GM12801 (cell line): ENCODE measurements around the gene EGLN1.

Source experiments
- TF ChIP-seq, protein P1 (sequence below): IDR thresholded peaks from one replicate; pipeline ENCODE4 v1.5.1; 2011; ENCODE audit warnings: control low read depth; ENCODE audit not compliant: insufficient read length; ENCODE audit errors: extremely low read depth

Gene EGLN1

GRCh38 chr1:231340328-231341013, 81.6 kb downstream of the EGLN1 start:
- TF ChIP-seq, protein P1, sequence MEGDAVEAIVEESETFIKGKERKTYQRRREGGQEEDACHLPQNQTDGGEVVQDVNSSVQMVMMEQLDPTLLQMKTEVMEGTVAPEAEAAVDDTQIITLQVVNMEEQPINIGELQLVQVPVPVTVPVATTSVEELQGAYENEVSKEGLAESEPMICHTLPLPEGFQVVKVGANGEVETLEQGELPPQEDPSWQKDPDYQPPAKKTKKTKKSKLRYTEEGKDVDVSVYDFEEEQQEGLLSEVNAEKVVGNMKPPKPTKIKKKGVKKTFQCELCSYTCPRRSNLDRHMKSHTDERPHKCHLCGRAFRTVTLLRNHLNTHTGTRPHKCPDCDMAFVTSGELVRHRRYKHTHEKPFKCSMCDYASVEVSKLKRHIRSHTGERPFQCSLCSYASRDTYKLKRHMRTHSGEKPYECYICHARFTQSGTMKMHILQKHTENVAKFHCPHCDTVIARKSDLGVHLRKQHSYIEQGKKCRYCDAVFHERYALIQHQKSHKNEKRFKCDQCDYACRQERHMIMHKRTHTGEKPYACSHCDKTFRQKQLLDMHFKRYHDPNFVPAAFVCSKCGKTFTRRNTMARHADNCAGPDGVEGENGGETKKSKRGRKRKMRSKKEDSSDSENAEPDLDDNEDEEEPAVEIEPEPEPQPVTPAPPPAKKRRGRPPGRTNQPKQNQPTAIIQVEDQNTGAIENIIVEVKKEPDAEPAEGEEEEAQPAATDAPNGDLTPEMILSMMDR: no peak

DNA sequence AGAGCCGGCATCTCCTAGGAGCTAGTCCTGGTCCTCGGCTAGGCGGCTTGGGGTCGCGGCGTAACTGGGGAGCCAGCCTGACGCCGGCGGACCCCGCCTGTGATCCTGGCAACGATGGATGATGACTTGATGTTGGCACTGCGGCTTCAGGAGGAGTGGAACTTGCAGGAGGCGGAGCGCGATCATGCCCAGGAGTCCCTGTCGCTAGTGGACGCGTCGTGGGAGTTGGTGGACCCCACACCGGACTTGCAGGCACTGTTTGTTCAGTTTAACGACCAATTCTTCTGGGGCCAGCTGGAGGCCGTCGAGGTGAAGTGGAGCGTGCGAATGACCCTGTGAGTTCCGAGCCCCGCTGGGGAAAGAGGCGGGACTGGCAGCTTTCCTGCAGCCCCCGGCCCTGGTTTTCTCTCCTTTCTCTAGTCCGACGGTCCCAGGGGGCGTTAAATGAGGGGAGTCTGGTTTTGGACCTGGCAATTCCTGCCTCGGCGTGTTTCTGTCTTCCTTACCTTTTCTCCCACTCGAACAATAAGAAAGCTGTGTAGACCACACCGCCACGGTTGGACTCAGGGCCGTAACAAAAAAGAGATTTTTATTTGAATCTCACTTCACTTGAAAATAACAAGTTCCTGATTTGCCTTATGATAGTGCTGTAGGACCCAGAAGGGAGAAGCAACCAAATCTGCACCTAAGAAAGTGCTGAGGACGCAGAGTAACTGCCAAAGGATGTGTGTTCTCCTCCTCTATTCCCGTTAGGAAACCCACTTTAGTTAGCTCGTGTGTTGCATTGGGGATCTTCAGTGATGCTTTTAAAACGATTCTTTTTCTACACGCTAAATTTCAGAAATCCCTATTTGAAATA, 83.6 kb downstream of the EGLN1 start, which contains the start of gene SPRTN:
Gene SPRTN (plus strand): TSS at position 24 of the 859 bp plus-strand sequence. CDS start 91 bp downstream, at position 115.
- TF ChIP-seq, protein P1: no peak

GRCh38 chr1:231337472-231338269, 84.4 kb downstream of the EGLN1 start, which contains the start of gene EXOC8:
Gene EXOC8 (minus strand): TSS chr1:231337852. CDS start chr1:231337745, 107 bp downstream.
- TF ChIP-seq, protein P1: no peak

- TF ChIP-seq, protein P1: no peak
Observed at GRCh38 chr1:231337043-231337471, 85.0 kb downstream of the EGLN1 start.

DNA sequence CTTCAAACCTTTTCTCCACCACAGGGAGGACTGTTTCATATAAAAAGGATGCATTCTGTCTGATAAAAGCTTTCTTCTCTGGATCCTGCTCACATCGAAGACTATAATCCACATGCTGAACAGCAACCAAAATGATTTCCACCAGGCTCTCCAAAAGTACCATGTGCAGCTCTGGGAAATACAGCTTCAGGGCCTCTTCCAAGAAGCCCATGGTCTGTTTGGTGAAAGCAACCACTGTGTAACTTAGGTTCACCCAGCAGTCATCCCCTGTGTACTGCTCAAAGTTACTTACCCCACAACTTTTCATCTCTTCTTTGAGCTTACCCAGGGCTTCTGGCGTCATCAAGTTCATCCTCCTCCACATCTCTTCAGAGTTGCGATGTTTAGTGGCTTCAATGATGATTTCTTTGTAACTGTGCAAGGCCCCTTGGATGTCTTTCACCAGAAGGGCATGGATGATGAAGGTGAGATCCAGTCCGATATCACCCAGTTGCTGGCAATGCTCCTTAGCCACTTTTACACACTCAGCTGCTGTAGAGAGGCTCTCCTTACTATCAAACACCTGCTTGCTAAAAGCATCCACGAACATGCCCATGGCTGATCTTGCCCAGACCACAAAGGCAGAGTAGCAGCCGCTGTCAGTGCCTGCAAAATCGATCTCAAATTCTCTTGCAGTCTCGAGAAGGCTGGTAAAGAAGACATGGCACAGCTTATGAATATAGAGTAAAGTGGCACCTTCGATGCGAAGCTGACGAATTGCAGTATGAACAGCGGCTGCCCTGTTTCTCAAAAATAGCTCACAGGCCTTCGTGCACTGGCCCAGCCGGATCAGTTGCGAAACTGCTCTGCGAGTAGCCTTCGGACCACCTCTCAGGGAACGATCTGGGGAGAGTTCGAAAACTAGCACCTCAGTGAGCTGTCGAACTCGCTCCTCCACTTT, 86.2 kb downstream of the EGLN1 start:
- TF ChIP-seq, protein P1: no peak

DNA sequence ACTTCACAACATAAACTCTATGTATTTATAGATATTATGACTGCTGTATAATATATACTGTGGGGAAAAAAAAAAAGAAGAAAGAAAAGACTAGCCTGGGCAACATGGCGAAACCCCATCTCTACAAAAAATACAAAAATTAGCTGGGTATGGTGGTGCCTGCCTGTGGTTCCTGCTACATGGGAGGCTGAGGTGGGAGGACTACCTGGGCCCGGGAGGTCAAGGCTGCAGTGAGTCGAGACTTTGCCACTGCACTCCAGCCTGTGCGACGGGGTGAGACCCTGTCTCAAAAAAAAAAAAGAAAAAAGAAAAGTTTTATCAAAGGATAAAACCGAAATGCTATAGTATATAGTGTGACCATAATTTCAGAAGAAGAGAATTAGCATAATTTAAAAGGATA, 87.1 kb downstream of the EGLN1 start:
- TF ChIP-seq, protein P1: no peak
